Fibroblast of lung (primary cell): ENCODE measurements around the gene RNF14.

Experiments
- EZH2 ChIP-seq: IDR thresholded peaks from 2 replicates; pipeline ENCODE4 v1.5.1; 2012; ENCODE audit warnings: low read length, control low read depth, mild to moderate bottlenecking; ENCODE audit errors: missing control alignments
- TF ChIP-seq, protein P1 (sequence below), 2 donors: IDR thresholded peaks in 1 of 2; conservative IDR thresholded peaks in 1 of 2; 1 replicate in 1 of 2; 2 replicates in 1 of 2; pipeline ENCODE4 v1.5.1; 2011 to 2012; ENCODE audit warnings: low read length in 2 of 2, control low read depth in 1 of 2, inconsistent platforms in 1 of 2, low read depth in 1 of 2, mild to moderate bottlenecking in 1 of 2

DNA sequence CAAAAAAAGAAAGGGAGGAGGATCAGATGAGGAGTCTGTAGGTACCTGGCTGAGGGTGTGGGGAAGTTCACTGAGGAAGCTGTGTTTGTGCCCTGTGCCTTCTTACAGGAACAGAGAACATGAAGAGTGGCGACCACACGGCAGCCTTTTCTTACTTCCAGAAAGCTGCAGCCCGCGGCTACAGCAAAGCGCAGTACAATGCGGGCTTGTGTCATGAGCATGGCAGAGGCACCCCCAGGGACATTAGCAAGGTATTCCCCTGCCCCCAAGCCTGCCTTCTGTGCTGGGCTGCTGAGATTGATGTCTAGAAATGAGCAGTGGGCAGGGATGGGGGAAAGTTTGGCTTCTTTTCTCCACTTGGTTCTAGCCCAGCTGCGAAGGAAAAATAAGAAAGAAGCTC lies 35.8 kb upstream of the RNF14 start:
- TF ChIP-seq, protein P1, sequence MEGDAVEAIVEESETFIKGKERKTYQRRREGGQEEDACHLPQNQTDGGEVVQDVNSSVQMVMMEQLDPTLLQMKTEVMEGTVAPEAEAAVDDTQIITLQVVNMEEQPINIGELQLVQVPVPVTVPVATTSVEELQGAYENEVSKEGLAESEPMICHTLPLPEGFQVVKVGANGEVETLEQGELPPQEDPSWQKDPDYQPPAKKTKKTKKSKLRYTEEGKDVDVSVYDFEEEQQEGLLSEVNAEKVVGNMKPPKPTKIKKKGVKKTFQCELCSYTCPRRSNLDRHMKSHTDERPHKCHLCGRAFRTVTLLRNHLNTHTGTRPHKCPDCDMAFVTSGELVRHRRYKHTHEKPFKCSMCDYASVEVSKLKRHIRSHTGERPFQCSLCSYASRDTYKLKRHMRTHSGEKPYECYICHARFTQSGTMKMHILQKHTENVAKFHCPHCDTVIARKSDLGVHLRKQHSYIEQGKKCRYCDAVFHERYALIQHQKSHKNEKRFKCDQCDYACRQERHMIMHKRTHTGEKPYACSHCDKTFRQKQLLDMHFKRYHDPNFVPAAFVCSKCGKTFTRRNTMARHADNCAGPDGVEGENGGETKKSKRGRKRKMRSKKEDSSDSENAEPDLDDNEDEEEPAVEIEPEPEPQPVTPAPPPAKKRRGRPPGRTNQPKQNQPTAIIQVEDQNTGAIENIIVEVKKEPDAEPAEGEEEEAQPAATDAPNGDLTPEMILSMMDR (conservative IDR thresholded peaks at IDR 0.05 in 1 of 2, IDR thresholded peaks at IDR 0.05 in 1 of 2; ENCODE audit: low read depth in 1 of 2, low read length in 2 of 2) = no peak
- no peak for TF ChIP-seq EZH2
